ENCODE results near the gene ANO6.

GRCh38 chr12:45282411-45282810, 66.5 kb downstream of the ANO6 start:
- TF ChIP-seq CTCF (IDR thresholded peaks at IDR 0.05) (no peak), POLR2A (IDR thresholded peaks at IDR 0.05) (no peak), POLR2AphosphoS5 (IDR thresholded peaks at IDR 0.05) (no peak)

Measured in breast epithelium (tissue), 3 donors.